ENCODE data around the gene SH2B2. TPM values are rescaled to one million over a fixed set of nuclear protein-coding genes. Genes with fewer than 3 reads are reported as not detected.

SH2B2 gene
- polyA plus RNA-seq, 1 donor from 2014 or later: 27.3 TPM

DNA sequence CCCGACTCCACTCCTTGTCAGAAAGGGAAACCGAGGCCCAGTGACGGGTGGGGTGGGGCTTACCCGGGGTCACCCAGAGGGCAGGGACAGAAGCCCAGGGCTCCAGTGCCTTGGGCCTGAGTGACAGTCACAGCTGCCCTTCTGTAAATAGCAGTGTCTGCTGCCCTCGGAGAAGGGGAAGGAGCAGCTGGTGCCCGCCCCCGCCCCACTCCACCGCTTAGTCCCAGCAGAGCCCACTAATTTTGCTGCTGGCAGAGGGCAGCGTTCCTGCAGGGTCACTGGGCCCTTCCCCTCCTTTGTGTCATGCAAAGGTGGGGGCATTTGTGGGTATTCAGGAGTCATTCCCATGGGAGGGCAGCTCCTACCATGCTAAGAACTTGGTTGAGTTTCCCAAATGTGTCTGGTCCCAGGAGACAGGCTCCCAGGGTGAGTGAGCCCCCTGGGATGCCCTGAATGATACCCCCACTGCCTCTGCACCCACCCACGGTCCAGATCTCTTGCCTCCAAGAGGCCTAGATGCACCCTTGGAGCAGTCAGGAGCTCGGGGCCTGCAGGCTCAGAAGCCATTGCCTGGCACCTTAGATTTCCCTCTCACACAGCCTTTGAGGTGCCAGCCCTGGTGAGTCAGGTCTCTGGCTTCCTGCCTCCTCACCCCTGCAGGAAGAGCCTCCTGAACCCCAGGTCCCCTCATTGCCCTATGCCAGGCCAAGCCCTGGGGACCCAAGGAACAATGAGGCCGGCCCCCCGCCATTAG lies 17.2 kb downstream of the SH2B2 start:
- Histone ChIP-seq H3K4me3 (ENCODE audit: low read length) (no peak overlapping the region), H3K79me2 (replicated peaks; ENCODE audit: insufficient read depth, low read length) (no peaks in the 10 kb centered on the region), H3K36me3 (ENCODE audit: insufficient read depth, low read length) (no peaks in the 10 kb centered on the region), H4K20me1 (ENCODE audit: insufficient read depth) (no peaks in the 10 kb centered on the region), H3K9me3 (ENCODE audit: low read length) (no peaks in the 10 kb centered on the region), H3K27ac (ENCODE audit: low read length) (no peak overlapping the region), H3K9ac (ENCODE audit: low read length) (no peak overlapping the region), H3K9me2 (ENCODE audit: insufficient read depth, low read length) (no peaks in the 10 kb centered on the region), H2AFZ (ENCODE audit: low read depth, low read length) (no peak overlapping the region), H3F3A (ENCODE audit: insufficient read depth, low read length, poor library complexity, severe bottlenecking) (no peaks in the 10 kb centered on the region), H3K4me2 (ENCODE audit: low read length) (no peak overlapping the region), H3K27me3 (ENCODE audit: insufficient read depth, low read depth, low read length) (no peaks in the 10 kb centered on the region)
- TF ChIP-seq MXI1 (conservative IDR thresholded peaks at IDR 0.05; ENCODE audit: poor library complexity, severe bottlenecking) (no peak), RAD21 (conservative IDR thresholded peaks at IDR 0.05) (no peak)

DNA sequence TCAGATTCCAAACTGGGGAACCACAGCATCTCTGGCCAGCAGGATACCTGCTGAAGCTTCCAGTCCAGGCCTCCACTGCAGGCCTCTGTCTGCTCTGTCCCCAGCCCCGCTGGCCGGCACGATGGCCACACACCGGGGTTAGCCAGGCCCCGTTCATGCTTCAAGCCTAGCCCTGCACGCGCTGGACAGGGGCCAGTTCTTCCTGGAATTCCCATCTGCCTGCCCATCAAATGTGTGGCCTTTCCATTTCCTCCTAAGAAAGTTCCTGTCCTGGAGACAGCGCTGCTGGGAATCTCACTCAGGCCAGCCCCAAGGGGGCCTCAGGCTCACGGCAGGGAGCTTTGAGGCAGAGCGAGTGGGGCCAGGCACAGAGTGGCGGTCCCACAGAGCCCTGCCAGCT lies 18.0 kb downstream of the SH2B2 start:
- Histone ChIP-seq H3K36me3 (ENCODE audit: insufficient read depth, low read length) (no peaks in the 10 kb centered on the region), H3K27ac (ENCODE audit: low read length) (no peak overlapping the region)

More for the DNA sequence above, 18.0 kb downstream of the SH2B2 start:
- Histone ChIP-seq H3K79me2 (replicated peaks; ENCODE audit: insufficient read depth, low read length) (no peaks in the 10 kb centered on the region), H4K20me1 (ENCODE audit: insufficient read depth) (no peaks in the 10 kb centered on the region), H3K9me2 (ENCODE audit: insufficient read depth, low read length) (no peaks in the 10 kb centered on the region), H2AFZ (ENCODE audit: low read depth, low read length) (no peak overlapping the region), H3F3A (ENCODE audit: insufficient read depth, low read length, poor library complexity, severe bottlenecking) (no peaks in the 10 kb centered on the region), H3K4me3 (ENCODE audit: low read length) (no peak overlapping the region), H3K27me3 (ENCODE audit: insufficient read depth, low read depth, low read length) (no peaks in the 10 kb centered on the region), H3K9me3 (ENCODE audit: low read length) (no peaks in the 10 kb centered on the region), H3K9ac (ENCODE audit: low read length) (no peak overlapping the region), H3K4me2 (ENCODE audit: low read length) (no peak overlapping the region)
- no peak for TF ChIP-seq MXI1 (conservative IDR thresholded peaks at IDR 0.05; ENCODE audit: poor library complexity, severe bottlenecking)
- no peak for TF ChIP-seq SMC3 (conservative IDR thresholded peaks at IDR 0.05; ENCODE audit: poor library complexity)
- TF ChIP-seq, protein P1, sequence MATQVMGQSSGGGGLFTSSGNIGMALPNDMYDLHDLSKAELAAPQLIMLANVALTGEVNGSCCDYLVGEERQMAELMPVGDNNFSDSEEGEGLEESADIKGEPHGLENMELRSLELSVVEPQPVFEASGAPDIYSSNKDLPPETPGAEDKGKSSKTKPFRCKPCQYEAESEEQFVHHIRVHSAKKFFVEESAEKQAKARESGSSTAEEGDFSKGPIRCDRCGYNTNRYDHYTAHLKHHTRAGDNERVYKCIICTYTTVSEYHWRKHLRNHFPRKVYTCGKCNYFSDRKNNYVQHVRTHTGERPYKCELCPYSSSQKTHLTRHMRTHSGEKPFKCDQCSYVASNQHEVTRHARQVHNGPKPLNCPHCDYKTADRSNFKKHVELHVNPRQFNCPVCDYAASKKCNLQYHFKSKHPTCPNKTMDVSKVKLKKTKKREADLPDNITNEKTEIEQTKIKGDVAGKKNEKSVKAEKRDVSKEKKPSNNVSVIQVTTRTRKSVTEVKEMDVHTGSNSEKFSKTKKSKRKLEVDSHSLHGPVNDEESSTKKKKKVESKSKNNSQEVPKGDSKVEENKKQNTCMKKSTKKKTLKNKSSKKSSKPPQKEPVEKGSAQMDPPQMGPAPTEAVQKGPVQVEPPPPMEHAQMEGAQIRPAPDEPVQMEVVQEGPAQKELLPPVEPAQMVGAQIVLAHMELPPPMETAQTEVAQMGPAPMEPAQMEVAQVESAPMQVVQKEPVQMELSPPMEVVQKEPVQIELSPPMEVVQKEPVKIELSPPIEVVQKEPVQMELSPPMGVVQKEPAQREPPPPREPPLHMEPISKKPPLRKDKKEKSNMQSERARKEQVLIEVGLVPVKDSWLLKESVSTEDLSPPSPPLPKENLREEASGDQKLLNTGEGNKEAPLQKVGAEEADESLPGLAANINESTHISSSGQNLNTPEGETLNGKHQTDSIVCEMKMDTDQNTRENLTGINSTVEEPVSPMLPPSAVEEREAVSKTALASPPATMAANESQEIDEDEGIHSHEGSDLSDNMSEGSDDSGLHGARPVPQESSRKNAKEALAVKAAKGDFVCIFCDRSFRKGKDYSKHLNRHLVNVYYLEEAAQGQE (IDR thresholded peaks at IDR 0.05; ENCODE audit: borderline replicate concordance): no peak
- TF ChIP-seq EZH2 (IDR thresholded peaks at IDR 0.05; ENCODE audit: borderline replicate concordance, insufficient read depth, low read length, poor library complexity, severe bottlenecking): no peak
- no peak for TF ChIP-seq EP300 (conservative IDR thresholded peaks at IDR 0.05; ENCODE audit: poor library complexity, severe bottlenecking)
- no peak for TF ChIP-seq POLR2AphosphoS5 (IDR thresholded peaks at IDR 0.05)
- no peak for TF ChIP-seq RAD21 (conservative IDR thresholded peaks at IDR 0.05)
- TF ChIP-seq, protein P2, sequence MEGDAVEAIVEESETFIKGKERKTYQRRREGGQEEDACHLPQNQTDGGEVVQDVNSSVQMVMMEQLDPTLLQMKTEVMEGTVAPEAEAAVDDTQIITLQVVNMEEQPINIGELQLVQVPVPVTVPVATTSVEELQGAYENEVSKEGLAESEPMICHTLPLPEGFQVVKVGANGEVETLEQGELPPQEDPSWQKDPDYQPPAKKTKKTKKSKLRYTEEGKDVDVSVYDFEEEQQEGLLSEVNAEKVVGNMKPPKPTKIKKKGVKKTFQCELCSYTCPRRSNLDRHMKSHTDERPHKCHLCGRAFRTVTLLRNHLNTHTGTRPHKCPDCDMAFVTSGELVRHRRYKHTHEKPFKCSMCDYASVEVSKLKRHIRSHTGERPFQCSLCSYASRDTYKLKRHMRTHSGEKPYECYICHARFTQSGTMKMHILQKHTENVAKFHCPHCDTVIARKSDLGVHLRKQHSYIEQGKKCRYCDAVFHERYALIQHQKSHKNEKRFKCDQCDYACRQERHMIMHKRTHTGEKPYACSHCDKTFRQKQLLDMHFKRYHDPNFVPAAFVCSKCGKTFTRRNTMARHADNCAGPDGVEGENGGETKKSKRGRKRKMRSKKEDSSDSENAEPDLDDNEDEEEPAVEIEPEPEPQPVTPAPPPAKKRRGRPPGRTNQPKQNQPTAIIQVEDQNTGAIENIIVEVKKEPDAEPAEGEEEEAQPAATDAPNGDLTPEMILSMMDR (IDR thresholded peaks at IDR 0.05; ENCODE audit: poor library complexity, severe bottlenecking): no peak

Data from neural cell (in vitro differentiated cells).